HG03432 (cell line): ENCODE measurements around the gene ZNF132.
"Not testable (repeated sequence)": the region's sequence is repeated elsewhere in the genome, so short reads cannot be mapped to it uniquely, and the experiment has no call there.

Source experiments
- ATAC-seq: cut with Tn5 transposase; IDR thresholded peaks from one replicate; pipeline ENCODE4 v1.9.1; 2021; ENCODE audit warnings: mild to moderate bottlenecking, moderate library complexity; ENCODE audit not compliant: unreplicated experiment

Gene ZNF132

GRCh38 chr19:58468216-58468839, 28.4 kb upstream of the ZNF132 start:
- ATAC-seq: no peak

GRCh38 chr19:58466760-58467589, 27.0 kb upstream of the ZNF132 start, which contains the start of gene ZNF324:
Gene ZNF324, plus strand, starts transcription at chr19:58467080. Its CDS starts 2,106 bp downstream, at chr19:58469186.
- peak; percentile 88 for ATAC-seq

- peak; percentile 15 for ATAC-seq
Observed at GRCh38 chr19:58466089-58466759, 26.3 kb upstream of the ZNF132 start.

- ATAC-seq: no peak
Observed at GRCh38 chr19:58460039-58460438, 20.1 kb upstream of the ZNF132 start.

GRCh38 chr19:58456111-58456510, 16.2 kb upstream of the ZNF132 start:
- no peak for ATAC-seq

- no peak for ATAC-seq
Observed at GRCh38 chr19:58455306-58455705, 15.4 kb upstream of the ZNF132 start.

GRCh38 chr19:58453743-58454142, 13.8 kb upstream of the ZNF132 start:
- ATAC-seq: no peak

- ATAC-seq: peak; percentile 94
Observed at GRCh38 chr19:58451358-58452101, 11.6 kb upstream of the ZNF132 start, which contains the start of gene ZNF324B. Gene ZNF324B, plus strand, starts transcription at chr19:58451622. Its CDS starts 2,080 bp downstream, at chr19:58453702.

GRCh38 chr19:58450856-58451357, 11.0 kb upstream of the ZNF132 start:
- ATAC-seq: peak; percentile 19

- not testable (repeated sequence) for ATAC-seq
Observed at GRCh38 chr19:58449980-58450379, 10.0 kb upstream of the ZNF132 start.

- ATAC-seq: not testable (repeated sequence)
Observed at GRCh38 chr19:58448860-58449259, 8.9 kb upstream of the ZNF132 start.

- ATAC-seq: not testable (repeated sequence)
Observed at GRCh38 chr19:58442986-58443385, 3.0 kb upstream of the ZNF132 start.

- ATAC-seq: no peak
Observed at GRCh38 chr19:58440556-58440955, 603 bp upstream of the ZNF132 start.

GRCh38 chr19:58434217-58434616, 5.7 kb downstream of the ZNF132 start:
- ATAC-seq: no peak

- ATAC-seq: no peak
Observed at GRCh38 chr19:58429745-58430144, 10.2 kb downstream of the ZNF132 start.

GRCh38 chr19:58428617-58429016, 11.3 kb downstream of the ZNF132 start:
- no peak for ATAC-seq

- no peak for ATAC-seq
Observed at GRCh38 chr19:58417071-58417470, 22.9 kb downstream of the ZNF132 start.

GRCh38 chr19:58416604-58417003, 23.3 kb downstream of the ZNF132 start:
- ATAC-seq: no peak

GRCh38 chr19:58409010-58409790, 30.8 kb downstream of the ZNF132 start:
- ATAC-seq: peak; percentile 12
